Prostate gland (tissue), 2 donors: Measurements from ENCODE around the gene PLXND1.

ENCODE experiments used
- POLR2A ChIP-seq: fragments of 450-650 bp; IDR thresholded peaks from one replicate; pipeline ENCODE4 v1.6.1; 2016; ENCODE audit warnings: antibody characterized with exemption, mild to moderate bottlenecking
- TF ChIP-seq, protein P1 (sequence below), 4 experiments: fragments of 200-600 bp in 2 of 4; fragments of 450-650 bp in 2 of 4; sonication (generic) in 2 of 4; IDR thresholded peaks; 1 replicate in 3 of 4; 2 replicates in 1 of 4; pipeline ENCODE4 v1.5.1; 2016 to 2019; ENCODE audit warnings: antibody characterized with exemption in 4 of 4, mild to moderate bottlenecking in 2 of 4, moderate library complexity in 2 of 4

DNA sequence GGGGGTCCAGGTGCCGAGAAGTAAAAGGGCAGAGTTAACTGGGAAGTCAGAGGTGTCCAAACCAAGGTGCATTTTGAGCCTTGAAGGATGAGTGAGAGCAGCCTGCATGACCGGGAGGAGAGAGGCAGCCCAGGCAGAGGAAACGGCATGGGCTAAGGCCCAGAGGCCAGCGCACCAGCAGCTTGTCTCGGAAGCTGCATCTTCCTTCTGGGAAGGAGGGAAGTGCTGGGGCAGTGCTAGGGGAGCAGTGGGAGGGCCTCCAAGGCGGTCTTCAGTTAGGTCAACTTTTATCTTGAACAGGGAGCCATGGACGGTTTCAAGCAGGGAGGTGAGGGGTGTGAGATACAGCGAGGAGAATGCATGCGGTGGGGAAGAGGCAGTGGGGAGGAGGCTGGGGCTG is 62.5 kb downstream of the PLXND1 start:
- no peak for TF ChIP-seq POLR2A
- TF ChIP-seq, protein P1, sequence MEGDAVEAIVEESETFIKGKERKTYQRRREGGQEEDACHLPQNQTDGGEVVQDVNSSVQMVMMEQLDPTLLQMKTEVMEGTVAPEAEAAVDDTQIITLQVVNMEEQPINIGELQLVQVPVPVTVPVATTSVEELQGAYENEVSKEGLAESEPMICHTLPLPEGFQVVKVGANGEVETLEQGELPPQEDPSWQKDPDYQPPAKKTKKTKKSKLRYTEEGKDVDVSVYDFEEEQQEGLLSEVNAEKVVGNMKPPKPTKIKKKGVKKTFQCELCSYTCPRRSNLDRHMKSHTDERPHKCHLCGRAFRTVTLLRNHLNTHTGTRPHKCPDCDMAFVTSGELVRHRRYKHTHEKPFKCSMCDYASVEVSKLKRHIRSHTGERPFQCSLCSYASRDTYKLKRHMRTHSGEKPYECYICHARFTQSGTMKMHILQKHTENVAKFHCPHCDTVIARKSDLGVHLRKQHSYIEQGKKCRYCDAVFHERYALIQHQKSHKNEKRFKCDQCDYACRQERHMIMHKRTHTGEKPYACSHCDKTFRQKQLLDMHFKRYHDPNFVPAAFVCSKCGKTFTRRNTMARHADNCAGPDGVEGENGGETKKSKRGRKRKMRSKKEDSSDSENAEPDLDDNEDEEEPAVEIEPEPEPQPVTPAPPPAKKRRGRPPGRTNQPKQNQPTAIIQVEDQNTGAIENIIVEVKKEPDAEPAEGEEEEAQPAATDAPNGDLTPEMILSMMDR (IDR thresholded peaks at IDR 0.05): no peak
